ENCODE data around the gene SPDYC.

SPDYC gene

DNA sequence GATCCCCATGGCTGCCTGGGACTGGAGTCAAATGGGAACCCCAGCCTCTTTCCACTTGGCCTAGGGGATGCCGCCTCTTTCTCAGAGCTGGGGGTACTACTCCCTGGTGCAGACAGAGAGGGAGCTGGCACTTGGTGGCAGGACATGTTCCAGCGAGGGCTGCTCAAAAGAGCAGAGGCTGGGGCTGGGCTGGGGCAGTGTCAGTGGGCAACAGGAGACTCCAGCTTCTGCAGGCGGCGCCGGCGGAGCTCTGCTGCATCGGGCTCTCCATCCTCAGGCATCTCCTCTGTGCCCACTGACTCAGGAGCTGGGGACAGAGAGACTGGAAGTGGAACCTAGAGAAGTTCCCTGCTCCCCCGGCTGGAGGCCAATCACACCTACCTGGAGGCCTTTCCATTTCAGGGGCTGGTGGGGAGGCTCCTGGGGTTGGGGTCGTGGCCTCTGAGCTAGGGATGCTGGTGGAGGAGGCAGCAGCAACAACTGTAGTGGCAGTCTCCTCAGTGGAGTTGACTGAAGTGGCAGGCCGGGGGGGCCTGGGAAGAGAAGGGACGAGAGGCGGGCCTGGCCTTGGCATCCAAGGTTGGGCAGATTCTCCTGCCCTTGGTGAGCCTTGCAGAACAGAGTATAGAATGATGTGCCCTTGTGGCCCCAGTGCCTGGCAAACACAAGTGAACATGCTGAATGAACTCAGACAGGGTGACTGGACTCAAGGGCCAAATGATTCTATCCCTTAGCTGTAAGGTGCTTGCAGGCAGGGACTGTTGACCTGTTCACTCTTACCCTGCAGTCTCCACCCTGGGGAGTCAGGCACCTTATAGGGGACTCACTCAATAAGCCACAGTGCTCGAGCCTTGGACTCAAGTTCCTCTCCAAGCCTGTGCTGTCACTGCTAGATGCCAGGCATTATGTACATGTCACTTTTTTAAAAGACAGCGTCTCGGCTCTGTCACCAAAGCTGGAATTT lies 41.6 kb upstream of the SPDYC start:
- Histone ChIP-seq H2AFZ (ENCODE audit: low read length, unreplicated experiment) (no peak overlapping the region), H3K79me2 (ENCODE audit: control insufficient read depth, insufficient read depth, low read length, unreplicated experiment) (peaks cover 30% of the 10 kb centered on the region), H3K4me1 (ENCODE audit: control insufficient read depth, insufficient read depth, low read length, unreplicated experiment) (peaks cover 6% of the 10 kb centered on the region), H3K27ac (ENCODE audit: low read depth, low read length) (no peak overlapping the region), H3K27me3 (ENCODE audit: insufficient read depth, low read length) (no peaks in the 10 kb centered on the region), H3K36me3 (ENCODE audit: insufficient read depth, low read length) (peaks cover 6% of the 10 kb centered on the region; the same call in 1 of the 2 replicates), H3K4me3 (ENCODE audit: low read depth, low read length) (no peak overlapping the region)

- peaks cover 6% of the 10 kb centered on the region for H3K4me1 ChIP-seq (ENCODE audit: control insufficient read depth, insufficient read depth, low read length, unreplicated experiment)
- H2AFZ ChIP-seq (ENCODE audit: low read length, unreplicated experiment), result no peak overlapping the region
- no peak overlapping the region for H3K27ac ChIP-seq (ENCODE audit: low read depth, low read length)
- H3K27me3 ChIP-seq (ENCODE audit: insufficient read depth, low read length), result no peaks in the 10 kb centered on the region
- no peak overlapping the region for H3K4me3 ChIP-seq (ENCODE audit: low read depth, low read length)
- peaks cover 26% of the 10 kb centered on the region for H3K79me2 ChIP-seq (ENCODE audit: control insufficient read depth, insufficient read depth, low read length, unreplicated experiment)
- peaks cover 3% of the 10 kb centered on the region; the same call in 1 of the 2 replicates for H3K36me3 ChIP-seq (ENCODE audit: insufficient read depth, low read length)
Measured at GRCh38 chr11:65129649-65130441, 40.2 kb upstream of the SPDYC start.

DNA sequence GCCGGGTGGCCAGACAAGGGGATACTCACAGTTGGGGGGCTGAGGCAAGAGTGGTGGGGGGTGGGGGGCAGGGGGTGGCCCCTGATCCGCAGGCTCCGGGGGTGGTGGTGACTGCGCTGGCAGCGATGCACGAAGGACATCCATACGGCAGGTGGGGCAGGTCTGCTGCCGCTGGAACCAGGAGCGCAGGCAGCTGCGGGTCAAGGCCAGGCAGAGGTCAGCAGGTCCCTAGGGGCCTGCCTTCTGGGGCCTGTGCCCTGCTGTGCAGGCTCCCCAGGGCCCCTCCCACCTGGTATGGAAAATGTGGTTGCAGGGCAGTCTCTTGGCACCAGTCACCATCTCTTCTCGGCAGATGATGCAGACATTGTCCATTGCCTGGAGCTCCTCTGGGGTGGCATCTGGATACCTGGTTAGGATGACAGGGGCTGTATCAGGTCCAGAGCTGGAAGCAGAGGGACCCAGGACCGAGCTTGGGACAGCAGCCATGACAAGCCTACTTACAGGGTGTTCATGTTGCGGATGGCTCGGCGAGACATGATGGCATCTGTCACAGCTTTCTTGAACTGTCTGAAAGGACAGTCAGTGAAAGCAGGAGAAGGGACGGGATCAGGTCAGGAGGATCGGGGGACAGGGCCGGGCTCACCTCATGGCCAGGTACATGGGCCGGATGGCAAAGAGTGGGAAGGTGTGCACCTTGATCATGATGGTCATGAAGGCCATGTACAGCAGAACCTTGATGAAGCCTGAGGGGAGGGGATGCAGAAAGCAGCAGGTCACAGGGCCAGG lies 39.2 kb upstream of the SPDYC start:
- Histone ChIP-seq H3K27ac (ENCODE audit: low read depth, low read length) (no peak overlapping the region), H3K4me1 (ENCODE audit: control insufficient read depth, insufficient read depth, low read length, unreplicated experiment) (peaks cover 6% of the 10 kb centered on the region), H2AFZ (ENCODE audit: low read length, unreplicated experiment) (no peak overlapping the region), H3K27me3 (ENCODE audit: insufficient read depth, low read length) (no peaks in the 10 kb centered on the region), H3K36me3 (ENCODE audit: insufficient read depth, low read length) (peaks cover 3% of the 10 kb centered on the region; the same call in 1 of the 2 replicates), H3K79me2 (ENCODE audit: control insufficient read depth, insufficient read depth, low read length, unreplicated experiment) (peaks cover 29% of the 10 kb centered on the region), H3K4me3 (ENCODE audit: low read depth, low read length) (no peak overlapping the region)

DNA sequence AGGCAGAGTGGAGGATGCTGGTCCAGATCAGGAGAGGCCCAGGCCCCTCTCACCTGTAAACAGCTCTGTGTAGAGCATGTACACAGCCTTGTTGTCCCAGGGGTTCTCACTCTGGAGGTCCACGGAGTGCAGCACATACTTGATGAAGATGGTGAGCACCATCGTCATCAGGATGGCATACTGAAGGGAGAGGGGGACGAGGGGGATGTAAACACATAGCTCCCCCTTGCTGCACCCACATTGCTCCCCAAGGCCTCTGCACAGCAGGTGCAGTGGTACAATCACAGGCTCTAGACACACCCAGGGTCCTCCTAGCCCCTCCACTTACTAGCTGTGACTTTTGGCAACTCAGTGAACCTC lies 38.6 kb upstream of the SPDYC start:
- Histone ChIP-seq H3K27ac (ENCODE audit: low read depth, low read length) (no peak overlapping the region), H3K27me3 (ENCODE audit: insufficient read depth, low read length) (no peaks in the 10 kb centered on the region), H3K79me2 (ENCODE audit: control insufficient read depth, insufficient read depth, low read length, unreplicated experiment) (peaks cover 29% of the 10 kb centered on the region), H3K36me3 (ENCODE audit: insufficient read depth, low read length) (peaks cover 3% of the 10 kb centered on the region; the same call in 1 of the 2 replicates), H3K4me1 (ENCODE audit: control insufficient read depth, insufficient read depth, low read length, unreplicated experiment) (peaks cover 6% of the 10 kb centered on the region), H2AFZ (ENCODE audit: low read length, unreplicated experiment) (no peak overlapping the region), H3K4me3 (ENCODE audit: low read depth, low read length) (no peak overlapping the region)

- peaks cover 3% of the 10 kb centered on the region; the same call in 1 of the 2 replicates for H3K36me3 ChIP-seq (ENCODE audit: insufficient read depth, low read length)
- no peaks in the 10 kb centered on the region for H3K27me3 ChIP-seq (ENCODE audit: insufficient read depth, low read length)
- H3K79me2 ChIP-seq (ENCODE audit: control insufficient read depth, insufficient read depth, low read length, unreplicated experiment), result peaks cover 29% of the 10 kb centered on the region
- peaks cover 6% of the 10 kb centered on the region for H3K4me1 ChIP-seq (ENCODE audit: control insufficient read depth, insufficient read depth, low read length, unreplicated experiment)
- H3K4me3 ChIP-seq (ENCODE audit: low read depth, low read length), result no peak overlapping the region
- no peak overlapping the region for H3K27ac ChIP-seq (ENCODE audit: low read depth, low read length)
- H2AFZ ChIP-seq (ENCODE audit: low read length, unreplicated experiment), result no peak overlapping the region
Measured at GRCh38 chr11:65131895-65132237, 38.2 kb upstream of the SPDYC start.

GRCh38 chr11:65132238-65132987 lies 37.6 kb upstream of the SPDYC start:
- peaks cover 3% of the 10 kb centered on the region; the same call in 1 of the 2 replicates for H3K36me3 ChIP-seq (ENCODE audit: insufficient read depth, low read length)
- H3K27me3 ChIP-seq (ENCODE audit: insufficient read depth, low read length), result no peaks in the 10 kb centered on the region
- peak overlapping the region; percentile 85; the same call in 1 of the 2 replicates for H3K4me3 ChIP-seq (ENCODE audit: low read depth, low read length)
- peaks cover 29% of the 10 kb centered on the region for H3K79me2 ChIP-seq (ENCODE audit: control insufficient read depth, insufficient read depth, low read length, unreplicated experiment)
- H3K4me1 ChIP-seq (ENCODE audit: control insufficient read depth, insufficient read depth, low read length, unreplicated experiment), result peaks cover 6% of the 10 kb centered on the region
- no peak overlapping the region for H3K27ac ChIP-seq (ENCODE audit: low read depth, low read length)
- H2AFZ ChIP-seq (ENCODE audit: low read length, unreplicated experiment), result no peak overlapping the region

DNA sequence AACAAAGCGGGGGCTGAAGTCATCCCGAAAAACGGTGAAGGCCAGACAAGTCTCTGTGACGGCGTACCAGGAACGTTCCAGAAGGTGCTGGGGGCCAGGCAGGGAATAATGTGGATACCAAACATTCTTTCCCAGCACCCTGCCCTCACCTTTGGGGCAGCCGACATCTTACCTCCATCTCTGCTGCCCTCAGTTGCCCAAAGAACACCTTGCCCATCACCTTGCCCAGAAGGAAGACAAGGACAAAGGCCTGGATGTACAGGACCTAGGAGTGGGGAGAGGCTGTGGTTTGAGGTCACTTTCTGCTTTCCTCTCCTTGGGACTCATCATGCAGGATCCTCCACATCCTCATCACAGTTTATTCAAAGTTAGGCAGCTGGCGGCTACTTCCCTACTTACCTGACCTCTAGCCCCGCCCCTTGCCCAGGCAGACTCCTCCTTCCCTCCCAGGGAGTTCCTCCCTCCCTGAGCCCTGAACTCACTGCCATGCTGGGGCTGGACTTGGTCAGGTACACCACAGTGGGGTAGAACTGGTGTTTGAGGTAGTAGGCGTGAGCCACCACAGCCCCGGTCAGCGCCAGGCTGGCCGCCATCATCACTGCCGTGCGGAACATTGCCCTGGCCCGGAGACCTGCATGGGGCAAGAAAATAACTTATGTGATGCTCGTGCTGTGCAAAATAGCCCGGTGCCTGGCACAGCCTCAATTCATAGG lies 36.9 kb upstream of the SPDYC start:
- Histone ChIP-seq H3K4me1 (ENCODE audit: control insufficient read depth, insufficient read depth, low read length, unreplicated experiment) (peaks cover 6% of the 10 kb centered on the region), H3K27me3 (ENCODE audit: insufficient read depth, low read length) (no peaks in the 10 kb centered on the region), H3K36me3 (ENCODE audit: insufficient read depth, low read length) (peaks cover 3% of the 10 kb centered on the region; the same call in 1 of the 2 replicates), H3K4me3 (ENCODE audit: low read depth, low read length) (peak overlapping the region; percentile 85), H2AFZ (ENCODE audit: low read length, unreplicated experiment) (no peak overlapping the region), H3K79me2 (ENCODE audit: control insufficient read depth, insufficient read depth, low read length, unreplicated experiment) (peaks cover 29% of the 10 kb centered on the region), H3K27ac (ENCODE audit: low read depth, low read length) (no peak overlapping the region)

DNA sequence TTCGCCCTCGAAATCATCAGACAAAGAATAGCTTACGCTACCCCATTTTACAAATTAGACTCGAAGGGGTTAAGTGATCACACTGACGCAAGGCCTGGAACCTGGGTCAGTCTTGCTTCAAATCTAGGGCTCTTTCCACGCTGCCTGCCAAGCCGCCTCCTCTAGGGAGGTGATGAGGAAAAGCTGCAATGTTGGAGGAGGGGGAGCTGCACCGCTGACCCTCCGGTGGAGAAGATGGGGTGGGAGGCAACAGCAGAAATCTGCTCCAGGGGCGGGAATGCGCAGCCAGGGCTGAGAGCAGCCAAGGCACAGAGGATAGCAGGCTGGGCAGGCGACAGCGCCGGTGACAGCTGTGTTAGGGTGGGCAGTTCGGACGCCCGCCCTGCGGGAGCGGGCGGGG lies 36.3 kb upstream of the SPDYC start:
- Histone ChIP-seq H3K4me1 (ENCODE audit: control insufficient read depth, insufficient read depth, low read length, unreplicated experiment) (peaks cover 6% of the 10 kb centered on the region), H3K4me3 (ENCODE audit: low read depth, low read length) (peak overlapping the region; percentile 85), H3K27ac (ENCODE audit: low read depth, low read length) (peak overlapping the region; percentile 93; the same call in 1 of the 2 replicates), H3K27me3 (ENCODE audit: insufficient read depth, low read length) (no peaks in the 10 kb centered on the region), H3K36me3 (ENCODE audit: insufficient read depth, low read length) (peaks cover 3% of the 10 kb centered on the region; the same call in 1 of the 2 replicates), H2AFZ (ENCODE audit: low read length, unreplicated experiment) (no peak overlapping the region), H3K79me2 (ENCODE audit: control insufficient read depth, insufficient read depth, low read length, unreplicated experiment) (peaks cover 29% of the 10 kb centered on the region)

DNA sequence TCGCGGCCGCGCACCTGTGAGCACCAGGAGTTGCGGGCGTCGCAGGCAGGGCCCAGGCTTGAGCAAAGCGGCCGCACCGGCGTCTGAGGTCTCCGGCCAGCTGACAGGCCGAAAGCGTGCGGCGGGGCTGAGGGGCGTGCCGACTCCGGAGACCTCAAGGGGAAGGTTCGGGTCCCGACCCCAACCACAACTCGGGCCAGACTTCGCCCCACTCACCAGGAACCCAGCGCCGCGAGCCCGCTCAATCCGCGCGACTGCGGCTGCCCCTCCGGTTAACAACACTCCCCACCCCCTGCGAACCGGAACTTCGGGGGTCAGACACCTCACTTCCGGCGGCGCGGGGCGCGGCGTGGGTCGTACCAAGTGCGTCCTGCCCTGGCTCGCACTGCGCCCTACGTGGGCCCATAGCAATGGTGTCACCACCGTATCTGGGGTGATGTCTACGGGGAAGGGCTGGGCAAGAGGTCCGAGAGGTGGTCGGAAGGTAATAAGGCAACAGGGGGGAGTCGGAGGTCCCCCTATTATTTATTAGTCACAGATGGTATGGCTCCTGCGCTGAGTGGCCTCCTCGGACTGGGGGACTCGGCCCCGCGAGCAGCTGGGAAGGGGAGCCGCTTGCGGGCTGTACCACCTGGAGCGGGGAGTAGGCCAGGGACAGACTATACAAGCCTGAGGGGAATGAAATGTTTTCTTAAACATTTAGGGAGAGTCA lies 35.6 kb upstream of the SPDYC start, which contains the start of gene SYVN1:
TSS of gene SYVN1 (minus strand) at position 280 of the 712 bp plus-strand sequence. CDS start 918 bp downstream, outside the sequence.
- Histone ChIP-seq H2AFZ (ENCODE audit: low read length, unreplicated experiment) (peak within 1 kb of the TSS; percentile 46), H3K4me1 (ENCODE audit: control insufficient read depth, insufficient read depth, low read length, unreplicated experiment) (peaks cover 6% of the 10 kb centered on the region), H3K27ac (ENCODE audit: low read depth, low read length) (peak within 1 kb of the TSS; percentile 93), H3K27me3 (ENCODE audit: insufficient read depth, low read length) (no peaks in the 10 kb centered on the region), H3K79me2 (ENCODE audit: control insufficient read depth, insufficient read depth, low read length, unreplicated experiment) (peaks cover 29% of the 10 kb centered on the region), H3K4me3 (ENCODE audit: low read depth, low read length) (peak within 1 kb of the TSS; percentile 85), H3K36me3 (ENCODE audit: insufficient read depth, low read length) (peaks cover 3% of the 10 kb centered on the region; the same call in 1 of the 2 replicates)
